Common myeloid progenitor, CD34-positive (primary cell): ENCODE results near the gene SYNE1.

Experiments used
- CTCF ChIA-PET: fragments of 350-600 bp; sonication (Branson Sonifier 250); formaldehyde crosslinking; loops from one replicate; lab custom pipeline; 2021; ENCODE audit warnings: antibody characterized with exemption; lab: Charles Lee
- POLR2A ChIA-PET: fragments of 350-600 bp; sonication (Branson Sonifier 250); formaldehyde crosslinking; loops from one replicate; lab custom pipeline; 2021; ENCODE audit warnings: antibody characterized with exemption; lab: Charles Lee
- DNase-seq, 3 donors: peaks; one replicate each; pipeline versions ENCODE4 v3.0.0 to v3.0.0-alpha.2; 2013
- H3K27ac ChIP-seq, 2 experiments: 1 replicate in 1 of 2; 2 replicates in 1 of 2; pipeline ENCODE4 v1.7.0; 2013; ENCODE audit warnings: inconsistent platforms in 2 of 2, low read length in 2 of 2, mild to moderate bottlenecking in 2 of 2, low read depth in 1 of 2, moderate library complexity in 1 of 2; ENCODE audit not compliant: severe bottlenecking in 2 of 2, insufficient read depth in 1 of 2, poor library complexity in 1 of 2
- H3K27me3 ChIP-seq, 5 experiments: replicated peaks in 2 of 5; 1 replicate in 3 of 5; 2 replicates in 2 of 5; pipeline versions ENCODE4 v1.6.1 to v1.7.0; 2013; ENCODE audit warnings: low read length in 4 of 5, mild to moderate bottlenecking in 2 of 5, moderate library complexity in 2 of 5, inconsistent platforms in 1 of 5; ENCODE audit not compliant: insufficient read depth in 5 of 5, control insufficient read depth in 4 of 5
- H3K36me3 ChIP-seq, 4 experiments: 1 replicate in 2 of 4; 2 replicates in 2 of 4; pipeline versions ENCODE4 v1.6.1 to v1.7.0; 2013; ENCODE audit warnings: low read length in 3 of 4, control low read depth in 1 of 4, mild to moderate bottlenecking in 1 of 4; ENCODE audit not compliant: control insufficient read depth in 4 of 4, insufficient read depth in 4 of 4
- H3K4me1 ChIP-seq, 4 experiments: 1 replicate in 3 of 4; 2 replicates in 1 of 4; pipeline versions ENCODE4 v1.6.1 to v1.7.1; 2013; ENCODE audit warnings: low read length in 3 of 4, mild to moderate bottlenecking in 3 of 4, control low read depth in 1 of 4, inconsistent platforms in 1 of 4, moderate library complexity in 1 of 4; ENCODE audit not compliant: control insufficient read depth in 4 of 4, insufficient read depth in 4 of 4; ENCODE audit errors: control extremely low read depth in 1 of 4
- H3K4me3 ChIP-seq, 7 experiments: 1 replicate in 4 of 7; 2 replicates in 3 of 7; pipeline versions ENCODE4 v1.5.1 to v1.7.0; 2013; ENCODE audit warnings: mild to moderate bottlenecking in 7 of 7, low read length in 6 of 7, moderate library complexity in 6 of 7, inconsistent platforms in 2 of 7, low read depth in 2 of 7, control low read depth in 1 of 7; ENCODE audit not compliant: insufficient read depth in 4 of 7, control insufficient read depth in 1 of 7; ENCODE audit errors: extremely low read depth in 1 of 7
- H3K9me3 ChIP-seq, 5 experiments: 1 replicate in 4 of 5; 2 replicates in 1 of 5; pipeline versions ENCODE4 v1.6.1 to v1.7.1; 2013; ENCODE audit warnings: low read length in 4 of 5, mild to moderate bottlenecking in 2 of 5, inconsistent platforms in 1 of 5, low read depth in 1 of 5, moderate library complexity in 1 of 5; ENCODE audit not compliant: control insufficient read depth in 4 of 5, insufficient read depth in 2 of 5; ENCODE audit errors: control extremely low read depth in 1 of 5
- WGBS: methylation state at CpG from one replicate; pipeline ENCODE4 v1.1.5; 2013; ENCODE audit not compliant: insufficient coverage; 5-methylcytosine and 5-hydroxymethylcytosine counted together

The SYNE1 gene

GRCh38 chr6:152482289-152482688 is 154.9 kb downstream of the SYNE1 start:
- H3K27ac ChIP-seq: no peak overlapping the region
- no peaks in the 10 kb centered on the region for H3K36me3 ChIP-seq
- H3K4me3 ChIP-seq: no peak overlapping the region
- DNase-seq: no peak
- ChIA-PET POLR2A (no interaction called here), CTCF (interaction anchor here (0.7 kb wide), 1 partner anchor 196 kb away, joined by 3 read pairs; no protein-coding TSS in a partner anchor)
- H3K4me1 ChIP-seq: no peaks in the 10 kb centered on the region
- no peaks in the 10 kb centered on the region for H3K27me3 ChIP-seq
- no peaks in the 10 kb centered on the region for H3K9me3 ChIP-seq
- no CpG with 5 or more reads among the region's 1 CpG for WGBS

DNA sequence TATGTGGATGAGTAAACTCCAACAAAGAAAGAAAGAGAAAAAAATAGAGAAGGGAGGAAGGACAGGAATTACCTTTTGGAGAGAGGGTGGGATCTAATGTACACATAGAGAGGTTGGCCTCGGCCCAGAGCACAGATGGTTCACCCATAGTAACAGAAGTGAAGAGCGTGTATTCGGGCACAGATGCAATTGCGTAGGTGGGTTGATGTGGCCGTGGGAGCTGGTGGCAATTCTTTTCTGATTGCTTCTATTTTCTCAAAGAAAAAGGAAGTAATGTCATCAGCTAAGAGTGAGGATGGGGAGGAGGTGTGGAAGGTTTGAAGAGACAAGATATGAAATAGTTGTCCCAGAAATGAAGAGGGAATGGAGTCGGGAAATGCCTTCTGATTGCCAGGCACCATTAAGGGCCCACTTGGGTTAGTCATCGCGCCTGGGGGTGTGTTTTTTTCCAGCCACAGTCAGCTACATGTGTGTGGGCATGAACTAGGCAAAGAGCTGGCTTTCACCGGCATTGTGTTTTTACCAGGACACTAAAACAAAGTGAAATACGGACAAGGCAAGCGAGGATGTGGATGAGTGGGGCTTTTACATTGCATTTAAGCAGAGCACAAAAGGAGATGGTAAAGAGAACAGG is 158.7 kb downstream of the SYNE1 start:
- no peak overlapping the region for H3K27ac ChIP-seq
- H3K4me1 ChIP-seq: no peaks in the 10 kb centered on the region
- H3K9me3 ChIP-seq: peaks cover 0 to 4% (median 0%) of the 10 kb centered on the region in 5 experiments
- no peaks in the 10 kb centered on the region for H3K27me3 ChIP-seq
- no peaks in the 10 kb centered on the region for H3K36me3 ChIP-seq
- 94% methylated on average over 11 of the region's 11 CpGs for WGBS
- ChIA-PET CTCF (interaction anchor here (0.8 kb wide), 1 partner anchor 8 kb away, joined by 3 read pairs; no protein-coding TSS in a partner anchor), POLR2A (no interaction called here)
- H3K4me3 ChIP-seq: no peak overlapping the region
- DNase-seq: no peak

DNA sequence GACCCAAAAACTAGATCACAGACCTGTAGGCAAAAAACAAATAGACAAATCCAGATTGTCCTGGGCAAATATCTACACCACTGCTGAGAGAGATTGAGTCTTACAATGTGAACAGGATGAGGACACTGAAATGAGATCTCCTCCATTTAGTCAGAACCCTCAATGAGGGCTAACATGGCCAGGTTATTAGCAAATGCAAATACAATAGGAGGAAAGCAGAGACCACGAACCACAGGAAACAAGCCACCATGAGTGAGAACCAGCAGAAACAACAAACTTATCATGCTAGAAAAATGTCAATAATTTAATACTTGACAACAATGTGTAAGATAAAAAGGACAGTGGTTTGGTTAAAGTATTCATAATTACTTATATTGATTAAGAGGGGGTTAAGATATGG is 162.8 kb downstream of the SYNE1 start:
- WGBS: no CpG with 5 or more reads among the region's 1 CpG
- POLR2A ChIA-PET: no interaction called here
- Histone ChIP-seq H3K4me1 (no peaks in the 10 kb centered on the region), H3K9me3 (peaks cover 0 to 4% (median 0%) of the 10 kb centered on the region in 5 experiments), H3K27me3 (no peaks in the 10 kb centered on the region), H3K27ac (no peak overlapping the region), H3K4me3 (no peak overlapping the region), H3K36me3 (no peaks in the 10 kb centered on the region)
- CTCF ChIA-PET: interaction anchor here (1.9 kb wide), 1 partner anchor 11 kb away, joined by 5 read pairs; no protein-coding TSS in a partner anchor
- DNase-seq: no peak

- 96% methylated on average over 4 of the region's 7 CpGs for WGBS
- H3K27ac ChIP-seq: no peak overlapping the region
- DNase-seq: no peak
- no peaks in the 10 kb centered on the region for H3K27me3 ChIP-seq
- H3K4me3 ChIP-seq: no peak overlapping the region
- ChIA-PET POLR2A (no interaction called here), CTCF (interaction anchor here (1.9 kb wide), 1 partner anchor 13 kb away, joined by 5 read pairs; no protein-coding TSS in a partner anchor)
- H3K4me1 ChIP-seq: no peaks in the 10 kb centered on the region
- H3K9me3 ChIP-seq: peaks cover 0 to 4% (median 0%) of the 10 kb centered on the region in 5 experiments
- H3K36me3 ChIP-seq: no peaks in the 10 kb centered on the region
These were observed 164.8 kb downstream of the SYNE1 start for GRCh38 chr6:152472325-152472724.

- H3K9me3 ChIP-seq: peaks cover 0 to 4% (median 0%) of the 10 kb centered on the region in 5 experiments
- H3K27ac ChIP-seq: no peak overlapping the region
- WGBS: 96% methylated on average over 5 of the region's 11 CpGs
- POLR2A ChIA-PET: no interaction called here
- no peak for DNase-seq
- CTCF ChIA-PET: no interaction called here
- no peaks in the 10 kb centered on the region for H3K27me3 ChIP-seq
- H3K4me1 ChIP-seq: no peaks in the 10 kb centered on the region
- H3K36me3 ChIP-seq: no peaks in the 10 kb centered on the region
- no peak overlapping the region for H3K4me3 ChIP-seq
These were observed 165.5 kb downstream of the SYNE1 start for GRCh38 chr6:152471456-152472265.

DNA sequence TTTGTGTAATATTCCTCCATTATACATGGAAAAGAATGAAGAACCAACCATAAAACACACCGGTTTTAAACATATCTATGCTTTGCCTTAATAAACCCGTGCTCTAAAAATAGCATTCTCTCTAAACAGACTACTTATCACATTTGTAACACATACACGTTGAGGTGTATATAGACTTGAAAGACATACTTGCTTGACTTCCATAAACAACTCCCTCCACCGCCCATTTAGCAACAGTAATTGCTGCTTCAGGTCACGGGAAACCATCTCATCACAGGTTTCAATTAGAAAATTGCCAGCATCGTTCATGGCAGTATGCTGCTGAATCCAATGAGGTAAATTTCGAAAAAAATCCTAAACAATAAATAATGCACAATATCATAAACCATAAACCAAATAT is 174.0 kb downstream of the SYNE1 start:
- ChIA-PET CTCF (no interaction called here), POLR2A (no interaction called here)
- H3K27me3 ChIP-seq: no peaks in the 10 kb centered on the region
- peak overlapping the region in 4 of 7 experiments; percentile 33 to 78 (median 60) for H3K4me3 ChIP-seq
- no peaks in the 10 kb centered on the region for H3K9me3 ChIP-seq
- no peaks in the 10 kb centered on the region for H3K36me3 ChIP-seq
- H3K27ac ChIP-seq: peak overlapping the region in 1 of 2 experiments; percentile 18
- WGBS: 41% methylated on average over 3 of the region's 7 CpGs
- peak in 1 of 3 donors; percentile 1 for DNase-seq
- H3K4me1 ChIP-seq: peaks cover 0 to 3% (median 0%) of the 10 kb centered on the region in 4 experiments

DNA sequence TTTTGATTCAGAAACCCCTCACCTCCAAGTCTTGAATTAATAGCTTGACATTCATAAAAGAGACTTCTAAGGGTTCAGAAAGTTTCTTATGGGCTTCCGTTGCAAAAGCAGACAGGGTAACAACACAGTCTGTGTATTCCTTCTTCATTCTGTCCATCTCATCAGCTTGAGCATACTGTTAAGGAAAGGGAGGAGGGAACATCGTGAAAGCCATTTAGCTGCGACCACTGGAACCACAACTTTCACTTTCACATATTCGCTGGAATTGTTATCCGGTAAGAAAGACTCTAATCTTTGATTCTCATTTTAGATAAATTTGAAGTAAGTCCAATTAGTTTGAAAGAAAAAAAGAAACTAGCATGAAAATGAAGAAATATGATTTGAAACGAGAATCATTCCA is 174.4 kb downstream of the SYNE1 start:
- Histone ChIP-seq H3K9me3 (no peaks in the 10 kb centered on the region), H3K27me3 (no peaks in the 10 kb centered on the region), H3K36me3 (no peaks in the 10 kb centered on the region), H3K4me3 (peak overlapping the region in 5 of 7 experiments; percentile 33 to 78 (median 48)), H3K27ac (peak overlapping the region; percentile 16 to 18), H3K4me1 (peaks cover 0 to 3% (median 0%) of the 10 kb centered on the region in 4 experiments)
- ChIA-PET CTCF (no interaction called here), POLR2A (no interaction called here)
- 10% methylated on average over 2 of the region's 6 CpGs for WGBS
- peak; percentile 25 to 84 (median 77) for DNase-seq
